ENCODE data around the gene RFLNA. TPM values are rescaled to one million over a fixed set of nuclear protein-coding genes. Genes with fewer than 3 reads are reported as not detected.

Gene RFLNA
- total RNA-seq, 1 donor from 2014 or later: not detected

- no peak for DNase-seq (ENCODE audit: low spot score)
- Mint-ChIP-seq H3K27me3 (ENCODE audit: insufficient read depth) (peaks cover 11% of the 10 kb centered on the region), H3K36me3 (ENCODE audit: low read depth) (no peaks in the 10 kb centered on the region), H3K4me1 (ENCODE audit: low read depth) (no peaks in the 10 kb centered on the region), H3K9me3 (no peaks in the 10 kb centered on the region), H3K27ac (no peak overlapping the region), H3K4me3 (no peak overlapping the region)
- intact Hi-C loops (cut with micrococcal nuclease): no loop called here
Measured at GRCh38 chr12:124301084-124301654, 6.3 kb downstream of the RFLNA start.

GRCh38 chr12:124302241-124302806, 7.4 kb downstream of the RFLNA start:
- Mint-ChIP-seq H3K4me3 (no peak overlapping the region), H3K27ac (no peak overlapping the region), H3K27me3 (ENCODE audit: insufficient read depth) (peaks cover under 1% of the 10 kb centered on the region)

GRCh38 chr12:124302807-124303578, 8.1 kb downstream of the RFLNA start:
- no peaks in the 10 kb centered on the region for H3K27me3 Mint-ChIP-seq (ENCODE audit: insufficient read depth)
- no peaks in the 10 kb centered on the region for H3K4me1 Mint-ChIP-seq (ENCODE audit: low read depth)
- H3K4me3 Mint-ChIP-seq: no peak overlapping the region
- DNase-seq (ENCODE audit: low spot score): no peak
- H3K9me3 Mint-ChIP-seq: no peaks in the 10 kb centered on the region
- intact Hi-C loops (cut with micrococcal nuclease): no loop called here
- no peak overlapping the region for H3K27ac Mint-ChIP-seq
- no peaks in the 10 kb centered on the region for H3K36me3 Mint-ChIP-seq (ENCODE audit: low read depth)

More at GRCh38 chr12:124302241-124302806, 7.4 kb downstream of the RFLNA start:
- intact Hi-C loops (cut with micrococcal nuclease): no loop called here
- no peaks in the 10 kb centered on the region for H3K9me3 Mint-ChIP-seq
- DNase-seq (ENCODE audit: low spot score): no peak
- no peaks in the 10 kb centered on the region for H3K4me1 Mint-ChIP-seq (ENCODE audit: low read depth)
- H3K36me3 Mint-ChIP-seq (ENCODE audit: low read depth): no peaks in the 10 kb centered on the region

- H3K27me3 Mint-ChIP-seq (ENCODE audit: insufficient read depth): no peaks in the 10 kb centered on the region
- H3K36me3 Mint-ChIP-seq (ENCODE audit: low read depth): no peaks in the 10 kb centered on the region
- intact Hi-C loops (cut with micrococcal nuclease): no loop called here
- H3K4me1 Mint-ChIP-seq (ENCODE audit: low read depth): no peaks in the 10 kb centered on the region
- H3K27ac Mint-ChIP-seq: no peak overlapping the region
- no peaks in the 10 kb centered on the region for H3K9me3 Mint-ChIP-seq
- H3K4me3 Mint-ChIP-seq: no peak overlapping the region
- no peak for DNase-seq (ENCODE audit: low spot score)
Measured at GRCh38 chr12:124303579-124304313, 8.9 kb downstream of the RFLNA start.

- Mint-ChIP-seq H3K4me3 (no peak overlapping the region), H3K27ac (no peak overlapping the region), H3K4me1 (ENCODE audit: low read depth) (no peaks in the 10 kb centered on the region), H3K27me3 (ENCODE audit: insufficient read depth) (no peaks in the 10 kb centered on the region), H3K36me3 (ENCODE audit: low read depth) (no peaks in the 10 kb centered on the region), H3K9me3 (no peaks in the 10 kb centered on the region)
- no peak for DNase-seq (ENCODE audit: low spot score)
- intact Hi-C loops (cut with micrococcal nuclease): no loop called here
Measured at GRCh38 chr12:124304314-124304790, 9.5 kb downstream of the RFLNA start.

- Mint-ChIP-seq H3K27ac (no peak overlapping the region), H3K27me3 (ENCODE audit: insufficient read depth) (no peaks in the 10 kb centered on the region), H3K9me3 (no peaks in the 10 kb centered on the region), H3K4me1 (ENCODE audit: low read depth) (no peaks in the 10 kb centered on the region), H3K36me3 (ENCODE audit: low read depth) (no peaks in the 10 kb centered on the region), H3K4me3 (no peak overlapping the region)
- intact Hi-C loops (cut with micrococcal nuclease): no loop called here
- DNase-seq (ENCODE audit: low spot score): no peak
Measured at GRCh38 chr12:124305136-124305535, 10.2 kb downstream of the RFLNA start.

GRCh38 chr12:124305776-124306685, 11.1 kb downstream of the RFLNA start:
- intact Hi-C loops (cut with micrococcal nuclease): no loop called here
- H3K4me1 Mint-ChIP-seq (ENCODE audit: low read depth): no peaks in the 10 kb centered on the region

GRCh38 chr12:124306686-124307555, 12.0 kb downstream of the RFLNA start:
- H3K27ac Mint-ChIP-seq: no peak overlapping the region

More at GRCh38 chr12:124305776-124306685, 11.1 kb downstream of the RFLNA start:
- Mint-ChIP-seq H3K27ac (no peak overlapping the region), H3K4me3 (no peak overlapping the region), H3K27me3 (ENCODE audit: insufficient read depth) (no peaks in the 10 kb centered on the region), H3K9me3 (no peaks in the 10 kb centered on the region), H3K36me3 (ENCODE audit: low read depth) (no peaks in the 10 kb centered on the region)
- no peak for DNase-seq (ENCODE audit: low spot score)

GRCh38 chr12:124307556-124307825, 12.6 kb downstream of the RFLNA start:
- no peak for DNase-seq (ENCODE audit: low spot score)
- no peaks in the 10 kb centered on the region for H3K27me3 Mint-ChIP-seq (ENCODE audit: insufficient read depth)
- H3K27ac Mint-ChIP-seq: no peak overlapping the region
- no peaks in the 10 kb centered on the region for H3K36me3 Mint-ChIP-seq (ENCODE audit: low read depth)
- no peak overlapping the region for H3K4me3 Mint-ChIP-seq
- intact Hi-C loops (cut with micrococcal nuclease): no loop called here
- H3K4me1 Mint-ChIP-seq (ENCODE audit: low read depth): no peaks in the 10 kb centered on the region
- H3K9me3 Mint-ChIP-seq: no peaks in the 10 kb centered on the region

More at GRCh38 chr12:124306686-124307555, 12.0 kb downstream of the RFLNA start:
- intact Hi-C loops (cut with micrococcal nuclease): no loop called here
- no peak for DNase-seq (ENCODE audit: low spot score)
- no peaks in the 10 kb centered on the region for H3K36me3 Mint-ChIP-seq (ENCODE audit: low read depth)
- H3K9me3 Mint-ChIP-seq: no peaks in the 10 kb centered on the region
- no peaks in the 10 kb centered on the region for H3K27me3 Mint-ChIP-seq (ENCODE audit: insufficient read depth)
- no peaks in the 10 kb centered on the region for H3K4me1 Mint-ChIP-seq (ENCODE audit: low read depth)
- H3K4me3 Mint-ChIP-seq: no peak overlapping the region

GRCh38 chr12:124308741-124309140, 13.8 kb downstream of the RFLNA start:
- Mint-ChIP-seq H3K4me1 (ENCODE audit: low read depth) (no peaks in the 10 kb centered on the region), H3K27ac (no peak overlapping the region), H3K4me3 (no peak overlapping the region), H3K27me3 (ENCODE audit: insufficient read depth) (no peaks in the 10 kb centered on the region), H3K9me3 (no peaks in the 10 kb centered on the region), H3K36me3 (ENCODE audit: low read depth) (no peaks in the 10 kb centered on the region)
- no peak for DNase-seq (ENCODE audit: low spot score)
- intact Hi-C loops (cut with micrococcal nuclease): no loop called here

- DNase-seq (ENCODE audit: low spot score): no peak
- Mint-ChIP-seq H3K36me3 (ENCODE audit: low read depth) (no peaks in the 10 kb centered on the region), H3K4me1 (ENCODE audit: low read depth) (no peaks in the 10 kb centered on the region), H3K27ac (no peak overlapping the region), H3K9me3 (no peaks in the 10 kb centered on the region), H3K27me3 (ENCODE audit: insufficient read depth) (no peaks in the 10 kb centered on the region), H3K4me3 (no peak overlapping the region)
- intact Hi-C loops (cut with micrococcal nuclease): no loop called here
Measured at GRCh38 chr12:124309231-124309630, 14.3 kb downstream of the RFLNA start.
